Activated CD8-positive, alpha-beta T cell treated with anti-CD3 and anti-CD28 coated beads, Interleukin-2, amount 10 ng/mL, durations not matched to agents 7 days and 5 days (primary cell): ENCODE results near the gene NDUFAF5. TPM values are rescaled to one million over a fixed set of nuclear protein-coding genes. Genes with fewer than 3 reads are reported as not detected.

Experiments used
- ATAC-seq: fragments of 150-1000 bp; cut with Tn5 transposase; one replicate; pipeline ENCODE4 v1.10.0; 2021; ENCODE audit warnings: moderate library complexity
- CTCF ChIA-PET: fragments of 350-600 bp; sonication (Branson Sonifier 250); formaldehyde crosslinking; loops from one replicate; lab custom pipeline; 2021; ENCODE audit warnings: antibody characterized with exemption; lab: Charles Lee
- POLR2A ChIA-PET: fragments of 350-600 bp; sonication (Branson Sonifier 250); formaldehyde crosslinking; loops from one replicate; lab custom pipeline; 2021; ENCODE audit warnings: antibody characterized with exemption; lab: Charles Lee
- DNase-seq: peaks from one replicate; pipeline ENCODE4 v3.0.0-alpha.2; 2020
- H3K27ac Mint-ChIP-seq: one replicate; pipeline ENCODE4 v1.8.0; 2021; ENCODE audit warnings: mild to moderate bottlenecking, mixed read lengths
- H3K27me3 Mint-ChIP-seq: one replicate; pipeline ENCODE4 v1.8.0; 2021; ENCODE audit warnings: low read depth, mixed read lengths
- H3K36me3 Mint-ChIP-seq: one replicate; pipeline ENCODE4 v1.8.0; 2021; ENCODE audit warnings: low read depth, mixed read lengths
- H3K4me1 Mint-ChIP-seq: one replicate; pipeline ENCODE4 v1.8.0; 2021; ENCODE audit warnings: low read depth, mixed read lengths
- H3K4me3 Mint-ChIP-seq: one replicate; pipeline ENCODE4 v1.8.0; 2021; ENCODE audit warnings: mild to moderate bottlenecking, mixed read lengths
- H3K9me3 Mint-ChIP-seq: one replicate; pipeline ENCODE4 v1.8.0; 2022; ENCODE audit warnings: mixed read lengths; ENCODE audit not compliant: insufficient read depth
- total RNA-seq, 2 experiments: library from RNA; stranded (reverse); gene quantifications; one replicate each; pipeline ENCODE4 v1.2.3, GENCODE V29; 2021

Gene NDUFAF5
- total RNA-seq, 2 experiments from 2014 or later: 26.3 to 34.6 TPM

DNA sequence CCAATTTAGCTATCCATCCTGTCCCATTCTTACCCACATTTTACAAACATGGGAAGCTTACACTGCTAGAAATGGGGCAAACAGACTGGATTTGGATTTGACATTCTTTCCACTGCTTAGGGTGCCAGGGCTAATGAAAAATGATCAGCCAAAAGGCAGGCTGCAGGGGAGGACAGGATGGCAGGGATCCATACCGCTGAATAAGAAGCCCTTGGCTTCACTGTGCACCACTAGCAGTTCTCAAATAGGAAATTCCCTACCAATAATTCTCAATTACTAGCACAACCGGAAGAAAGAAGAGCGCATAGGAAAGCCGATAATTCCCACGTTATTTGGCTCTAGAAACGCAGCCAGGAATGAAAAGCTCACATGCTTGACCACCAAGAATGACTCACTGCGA, 73.1 kb downstream of the NDUFAF5 start:
- H3K27ac Mint-ChIP-seq: no peak overlapping the region
- no peaks in the 10 kb centered on the region for H3K36me3 Mint-ChIP-seq
- POLR2A ChIA-PET: no interaction called here
- no peak overlapping the region for H3K4me3 Mint-ChIP-seq
- H3K4me1 Mint-ChIP-seq: no peaks in the 10 kb centered on the region
- H3K27me3 Mint-ChIP-seq: no peaks in the 10 kb centered on the region
- no peak for ATAC-seq
- DNase-seq: no peak
- CTCF ChIA-PET: no interaction called here
- no peaks in the 10 kb centered on the region for H3K9me3 Mint-ChIP-seq

DNA sequence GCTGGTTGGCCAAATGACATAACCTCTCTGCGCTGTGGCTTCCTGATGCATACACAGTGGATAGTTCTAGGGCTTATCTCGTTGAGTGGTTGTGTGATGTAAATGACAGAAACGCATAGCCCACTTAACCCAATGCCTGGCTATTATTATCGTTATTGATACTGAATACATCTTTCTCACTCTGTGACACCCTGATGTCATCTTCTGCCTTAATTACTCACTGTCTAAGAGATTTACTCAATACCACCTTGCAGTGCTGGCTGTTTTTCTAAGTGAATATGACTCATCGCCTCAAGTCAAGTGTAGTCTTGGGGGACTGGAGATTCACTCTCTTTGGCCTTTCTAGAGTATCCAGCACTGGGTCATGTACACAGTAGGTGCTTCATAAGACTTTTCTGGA, 73.6 kb downstream of the NDUFAF5 start:
- DNase-seq (no peak), ATAC-seq (no peak)
- Mint-ChIP-seq H3K36me3 (no peaks in the 10 kb centered on the region), H3K27me3 (no peaks in the 10 kb centered on the region), H3K27ac (no peak overlapping the region), H3K4me3 (no peak overlapping the region), H3K9me3 (no peaks in the 10 kb centered on the region), H3K4me1 (no peaks in the 10 kb centered on the region)
- ChIA-PET CTCF (no interaction called here), POLR2A (no interaction called here)

DNA sequence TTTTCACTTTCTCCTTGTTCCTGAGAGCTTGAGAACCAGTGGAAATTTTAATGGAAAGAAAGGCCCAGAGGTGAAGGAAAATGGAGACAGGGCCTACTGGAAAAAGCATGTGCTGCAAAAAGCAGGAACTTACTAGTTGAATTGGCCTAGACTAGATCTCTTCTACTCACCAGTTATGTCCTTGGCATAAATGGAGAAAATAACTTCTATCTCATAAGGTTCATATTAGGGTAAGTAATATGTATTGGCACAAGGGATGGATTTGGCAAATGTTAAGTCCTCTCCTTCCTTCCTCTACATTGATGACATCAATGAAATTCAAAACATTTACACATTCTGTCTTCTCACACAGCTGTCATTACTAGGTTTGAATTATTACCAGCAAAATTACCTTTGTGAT, 74.0 kb downstream of the NDUFAF5 start:
- Mint-ChIP-seq H3K4me1 (no peaks in the 10 kb centered on the region), H3K4me3 (no peak overlapping the region), H3K27me3 (no peaks in the 10 kb centered on the region), H3K27ac (no peak overlapping the region), H3K9me3 (no peaks in the 10 kb centered on the region), H3K36me3 (no peaks in the 10 kb centered on the region)
- POLR2A ChIA-PET: no interaction called here
- CTCF ChIA-PET: no interaction called here
- ATAC-seq (no peak), DNase-seq (no peak)

DNA sequence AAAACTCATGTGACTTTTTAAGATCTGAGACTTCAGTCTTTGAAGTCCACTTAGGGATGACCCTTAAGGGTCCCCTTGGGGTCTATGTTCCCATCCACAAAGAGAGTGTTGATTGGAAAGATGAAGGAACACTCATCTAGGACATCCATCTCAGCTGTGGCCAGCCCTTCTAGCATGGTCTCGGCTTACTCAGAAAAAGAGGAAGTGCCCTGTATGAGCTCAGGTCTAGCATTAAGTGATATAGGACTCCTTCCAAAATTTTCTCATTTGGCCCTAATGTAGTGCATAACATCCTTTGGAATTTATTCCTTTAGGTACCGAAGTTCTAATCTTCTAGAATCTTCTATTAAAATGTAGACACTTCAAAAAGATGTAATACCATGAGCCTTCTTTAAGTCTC, 77.4 kb downstream of the NDUFAF5 start:
- no peaks in the 10 kb centered on the region for H3K9me3 Mint-ChIP-seq

DNA sequence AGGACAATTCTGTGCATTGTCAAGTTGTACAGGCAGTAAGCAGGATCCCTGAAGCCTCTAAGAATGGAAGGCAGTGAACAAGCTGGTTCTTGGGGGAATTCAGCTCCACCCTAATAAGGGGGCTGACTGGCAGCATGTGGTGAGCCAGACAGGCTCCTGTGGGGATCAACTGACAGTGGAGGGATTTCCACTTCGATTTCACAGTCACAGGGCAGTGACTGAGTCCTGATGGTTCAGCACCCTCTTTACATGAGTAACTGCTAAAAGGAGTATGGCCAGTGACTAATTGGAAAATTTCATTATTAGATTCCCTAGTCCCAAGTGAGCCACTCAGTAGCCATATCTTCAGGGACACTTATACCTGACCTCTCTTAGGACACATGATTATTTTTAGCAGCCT, 78.4 kb downstream of the NDUFAF5 start:
- H3K36me3 Mint-ChIP-seq: no peaks in the 10 kb centered on the region
- ChIA-PET POLR2A (no interaction called here), CTCF (no interaction called here)
- ATAC-seq: no peak
- H3K27me3 Mint-ChIP-seq: peaks cover 3% of the 10 kb centered on the region
- no peak overlapping the region for H3K4me3 Mint-ChIP-seq
- no peak overlapping the region for H3K27ac Mint-ChIP-seq
- H3K9me3 Mint-ChIP-seq: no peaks in the 10 kb centered on the region
- DNase-seq: no peak
- no peaks in the 10 kb centered on the region for H3K4me1 Mint-ChIP-seq

More for the DNA sequence above, 77.4 kb downstream of the NDUFAF5 start:
- no peak overlapping the region for H3K4me3 Mint-ChIP-seq
- no peaks in the 10 kb centered on the region for H3K4me1 Mint-ChIP-seq
- no peak overlapping the region for H3K27ac Mint-ChIP-seq
- H3K36me3 Mint-ChIP-seq: no peaks in the 10 kb centered on the region
- peaks cover 3% of the 10 kb centered on the region for H3K27me3 Mint-ChIP-seq
- DNase-seq: no peak
- POLR2A ChIA-PET: no interaction called here
- CTCF ChIA-PET: no interaction called here
- no peak for ATAC-seq

DNA sequence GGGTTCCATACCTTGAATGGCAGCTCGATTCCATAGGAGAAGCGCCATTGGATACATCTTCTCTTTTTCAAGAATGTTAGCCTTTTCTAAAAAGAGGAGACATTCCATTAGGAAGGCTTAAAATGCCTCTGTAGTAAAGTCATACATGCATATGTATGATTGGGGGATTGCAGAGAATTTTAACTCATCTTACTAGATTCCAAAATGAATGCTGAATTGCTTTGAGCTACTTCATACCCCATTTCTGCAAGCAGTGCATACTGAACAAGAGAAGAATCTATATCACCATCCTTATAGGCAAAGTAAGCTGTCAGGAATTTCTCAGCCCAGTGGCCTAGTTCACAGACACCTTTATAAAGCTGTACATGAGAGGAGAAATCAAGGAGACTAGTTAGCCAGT, 80.3 kb downstream of the NDUFAF5 start:
- CTCF ChIA-PET: no interaction called here
- Mint-ChIP-seq H3K4me1 (no peaks in the 10 kb centered on the region), H3K36me3 (no peaks in the 10 kb centered on the region), H3K27me3 (peaks cover 3% of the 10 kb centered on the region), H3K9me3 (no peaks in the 10 kb centered on the region), H3K4me3 (no peak overlapping the region), H3K27ac (no peak overlapping the region)
- DNase-seq (no peak), ATAC-seq (no peak)
- POLR2A ChIA-PET: no interaction called here

DNA sequence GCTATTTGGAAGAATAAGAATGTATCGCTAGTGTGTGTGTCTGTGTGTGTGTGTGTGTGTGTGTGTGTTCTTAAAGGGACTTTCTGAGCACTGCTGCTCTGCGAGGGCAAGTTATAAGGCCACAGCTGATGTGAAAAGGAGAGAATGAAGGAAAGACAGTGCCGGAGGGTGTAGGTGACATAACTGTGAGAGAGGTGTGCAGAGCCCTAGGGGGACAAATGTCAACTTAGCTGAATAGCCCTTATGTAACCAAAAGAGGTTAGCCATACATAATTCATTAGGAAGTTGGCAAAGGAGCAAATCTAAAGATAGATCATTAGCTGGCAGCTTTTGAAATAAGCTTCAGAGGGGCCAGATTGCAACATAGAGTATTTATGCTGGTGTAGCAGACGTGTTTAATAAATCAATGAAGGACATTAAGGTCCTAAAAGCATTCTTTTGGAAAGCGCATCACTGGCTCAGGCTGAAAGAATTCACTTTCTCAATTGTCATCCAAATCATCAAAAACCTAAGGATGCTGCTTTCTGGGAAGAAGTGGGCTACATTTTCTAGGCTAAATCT, 81.0 kb downstream of the NDUFAF5 start:
- ChIA-PET POLR2A (no interaction called here), CTCF (no interaction called here)
- no peaks in the 10 kb centered on the region for H3K9me3 Mint-ChIP-seq
- H3K27ac Mint-ChIP-seq: no peak overlapping the region
- no peaks in the 10 kb centered on the region for H3K36me3 Mint-ChIP-seq
- no peak overlapping the region for H3K4me3 Mint-ChIP-seq
- peaks cover 3% of the 10 kb centered on the region for H3K27me3 Mint-ChIP-seq
- no peaks in the 10 kb centered on the region for H3K4me1 Mint-ChIP-seq
- ATAC-seq (no peak), DNase-seq (no peak)

DNA sequence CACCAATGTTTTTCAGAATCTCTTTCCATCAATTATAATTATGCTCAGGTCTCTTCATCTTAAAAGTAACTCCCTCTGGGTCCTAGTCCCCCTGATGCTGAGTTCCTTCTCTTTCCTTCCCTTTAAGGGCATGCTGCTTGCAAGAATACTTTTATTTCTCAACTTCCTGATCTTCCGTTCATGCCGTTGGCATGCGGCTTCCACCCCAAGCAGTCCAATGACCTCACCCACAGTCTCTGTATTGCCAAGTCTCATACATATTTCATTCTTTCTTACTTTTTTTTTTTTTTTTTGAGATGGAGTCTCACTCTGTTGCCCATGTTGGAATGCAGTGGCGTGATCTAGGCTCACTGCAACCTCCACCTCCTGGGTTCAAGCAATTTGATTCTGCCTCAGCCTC, 83.5 kb downstream of the NDUFAF5 start:
- ChIA-PET POLR2A (no interaction called here), CTCF (no interaction called here)
- Mint-ChIP-seq H3K4me3 (no peak overlapping the region), H3K27me3 (peaks cover 3% of the 10 kb centered on the region), H3K4me1 (no peaks in the 10 kb centered on the region), H3K36me3 (no peaks in the 10 kb centered on the region), H3K27ac (no peak overlapping the region), H3K9me3 (no peaks in the 10 kb centered on the region)
- DNase-seq (no peak), ATAC-seq (no peak)

DNA sequence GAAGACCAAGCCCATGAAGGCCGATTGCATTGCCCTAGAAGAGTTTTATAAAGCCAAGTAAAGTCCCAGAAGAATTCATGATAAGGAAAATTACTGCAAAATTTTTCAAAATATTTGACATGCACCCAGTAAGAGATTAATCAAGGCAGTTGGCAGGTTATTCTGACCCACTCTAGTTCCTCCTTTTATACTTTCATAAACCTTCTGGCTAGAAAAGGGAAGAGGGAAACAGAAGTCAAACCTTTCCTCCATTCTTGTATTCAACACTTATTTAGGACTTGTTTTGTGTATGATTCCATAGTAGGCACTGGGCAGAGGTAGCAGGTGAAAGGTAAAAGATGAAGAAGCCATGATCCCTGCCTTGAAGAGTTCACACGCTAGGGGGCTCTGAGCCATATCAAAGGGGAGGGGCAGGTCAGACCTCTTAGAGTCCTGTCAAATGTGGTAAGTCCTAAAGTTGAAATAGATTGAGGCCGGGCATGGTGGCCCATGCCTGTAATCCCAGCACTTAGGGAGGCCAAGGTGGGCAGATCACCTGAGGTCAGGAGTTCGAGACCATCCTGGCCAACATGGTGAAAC, 85.4 kb downstream of the NDUFAF5 start:
- H3K9me3 Mint-ChIP-seq: no peaks in the 10 kb centered on the region
- peaks cover 3% of the 10 kb centered on the region for H3K27me3 Mint-ChIP-seq
- no peak for ATAC-seq
- no peak for DNase-seq
- H3K4me3 Mint-ChIP-seq: no peak overlapping the region
- H3K27ac Mint-ChIP-seq: no peak overlapping the region
- ChIA-PET POLR2A (no interaction called here), CTCF (no interaction called here)
- H3K36me3 Mint-ChIP-seq: no peaks in the 10 kb centered on the region
- H3K4me1 Mint-ChIP-seq: no peaks in the 10 kb centered on the region

Other genes starting within 250 kb of the NDUFAF5 start
- 10 to 100 TPM in 1 of 2 experiments, 1 to 10 TPM in 1; 9.6 to 11.8 TPM for gene TASP1, start 146.1 kb upstream of the NDUFAF5 start, total RNA-seq
- gene ESF1, start 109 bp upstream of the NDUFAF5 start, total RNA-seq: 10 to 100 TPM; 13.1 to 13.2 TPM
- gene SEL1L2, start 205.6 kb downstream of the NDUFAF5 start, total RNA-seq: not detected
- under 1 TPM in 1 of 2 experiments, not detected in 1; 0.08 TPM for gene MACROD2, start 210.5 kb downstream of the NDUFAF5 start, total RNA-seq